ENCODE measurements around the gene TMCO4.

DNA sequence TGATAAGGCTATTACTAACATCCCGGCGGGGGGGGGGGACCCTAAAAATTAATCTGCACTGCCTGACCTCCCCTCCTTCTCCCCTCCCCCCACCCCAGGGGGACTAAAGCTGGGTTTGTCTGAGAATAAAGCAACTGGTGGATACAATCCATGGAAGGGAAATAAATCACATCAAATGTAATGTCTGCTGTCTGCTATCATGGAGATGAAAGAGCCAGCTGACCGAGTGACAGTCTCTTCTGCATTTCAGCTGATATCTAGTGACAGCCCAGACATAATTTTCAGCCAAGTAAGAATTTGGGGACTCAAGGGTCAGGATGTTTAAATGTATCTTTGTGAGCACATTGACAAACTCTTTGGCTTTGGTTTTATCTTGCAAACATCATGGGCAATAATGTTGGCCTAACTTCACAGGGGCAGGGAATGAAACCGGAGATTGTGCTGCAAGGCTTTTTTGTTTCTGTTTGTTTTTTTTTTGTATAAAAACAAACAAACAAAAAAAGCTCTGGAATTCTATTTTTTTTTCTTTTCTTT is 90.4 kb downstream of the TMCO4 start:
- no peak for TF ChIP-seq HCFC1 (IDR thresholded peaks at IDR 0.05; ENCODE audit: low read length)
- no peak for TF ChIP-seq EP300 (IDR thresholded peaks at IDR 0.05; ENCODE audit: borderline replicate concordance in 1 of 2, control insufficient read depth in 1 of 2, low read depth in 2 of 2, low read length in 2 of 2)
- TF ChIP-seq SIX5 (IDR thresholded peaks at IDR 0.05; ENCODE audit: low read depth, low read length, severe bottlenecking): no peak
- TF ChIP-seq, protein P1, sequence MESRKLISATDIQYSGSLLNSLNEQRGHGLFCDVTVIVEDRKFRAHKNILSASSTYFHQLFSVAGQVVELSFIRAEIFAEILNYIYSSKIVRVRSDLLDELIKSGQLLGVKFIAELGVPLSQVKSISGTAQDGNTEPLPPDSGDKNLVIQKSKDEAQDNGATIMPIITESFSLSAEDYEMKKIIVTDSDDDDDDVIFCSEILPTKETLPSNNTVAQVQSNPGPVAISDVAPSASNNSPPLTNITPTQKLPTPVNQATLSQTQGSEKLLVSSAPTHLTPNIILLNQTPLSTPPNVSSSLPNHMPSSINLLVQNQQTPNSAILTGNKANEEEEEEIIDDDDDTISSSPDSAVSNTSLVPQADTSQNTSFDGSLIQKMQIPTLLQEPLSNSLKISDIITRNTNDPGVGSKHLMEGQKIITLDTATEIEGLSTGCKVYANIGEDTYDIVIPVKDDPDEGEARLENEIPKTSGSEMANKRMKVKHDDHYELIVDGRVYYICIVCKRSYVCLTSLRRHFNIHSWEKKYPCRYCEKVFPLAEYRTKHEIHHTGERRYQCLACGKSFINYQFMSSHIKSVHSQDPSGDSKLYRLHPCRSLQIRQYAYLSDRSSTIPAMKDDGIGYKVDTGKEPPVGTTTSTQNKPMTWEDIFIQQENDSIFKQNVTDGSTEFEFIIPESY (IDR thresholded peaks at IDR 0.05): no peak
- TF ChIP-seq, protein P2, sequence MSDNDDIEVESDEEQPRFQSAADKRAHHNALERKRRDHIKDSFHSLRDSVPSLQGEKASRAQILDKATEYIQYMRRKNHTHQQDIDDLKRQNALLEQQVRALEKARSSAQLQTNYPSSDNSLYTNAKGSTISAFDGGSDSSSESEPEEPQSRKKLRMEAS (IDR thresholded peaks at IDR 0.05; ENCODE audit: low read depth, low read length): no peak
- TF ChIP-seq, protein P3, sequence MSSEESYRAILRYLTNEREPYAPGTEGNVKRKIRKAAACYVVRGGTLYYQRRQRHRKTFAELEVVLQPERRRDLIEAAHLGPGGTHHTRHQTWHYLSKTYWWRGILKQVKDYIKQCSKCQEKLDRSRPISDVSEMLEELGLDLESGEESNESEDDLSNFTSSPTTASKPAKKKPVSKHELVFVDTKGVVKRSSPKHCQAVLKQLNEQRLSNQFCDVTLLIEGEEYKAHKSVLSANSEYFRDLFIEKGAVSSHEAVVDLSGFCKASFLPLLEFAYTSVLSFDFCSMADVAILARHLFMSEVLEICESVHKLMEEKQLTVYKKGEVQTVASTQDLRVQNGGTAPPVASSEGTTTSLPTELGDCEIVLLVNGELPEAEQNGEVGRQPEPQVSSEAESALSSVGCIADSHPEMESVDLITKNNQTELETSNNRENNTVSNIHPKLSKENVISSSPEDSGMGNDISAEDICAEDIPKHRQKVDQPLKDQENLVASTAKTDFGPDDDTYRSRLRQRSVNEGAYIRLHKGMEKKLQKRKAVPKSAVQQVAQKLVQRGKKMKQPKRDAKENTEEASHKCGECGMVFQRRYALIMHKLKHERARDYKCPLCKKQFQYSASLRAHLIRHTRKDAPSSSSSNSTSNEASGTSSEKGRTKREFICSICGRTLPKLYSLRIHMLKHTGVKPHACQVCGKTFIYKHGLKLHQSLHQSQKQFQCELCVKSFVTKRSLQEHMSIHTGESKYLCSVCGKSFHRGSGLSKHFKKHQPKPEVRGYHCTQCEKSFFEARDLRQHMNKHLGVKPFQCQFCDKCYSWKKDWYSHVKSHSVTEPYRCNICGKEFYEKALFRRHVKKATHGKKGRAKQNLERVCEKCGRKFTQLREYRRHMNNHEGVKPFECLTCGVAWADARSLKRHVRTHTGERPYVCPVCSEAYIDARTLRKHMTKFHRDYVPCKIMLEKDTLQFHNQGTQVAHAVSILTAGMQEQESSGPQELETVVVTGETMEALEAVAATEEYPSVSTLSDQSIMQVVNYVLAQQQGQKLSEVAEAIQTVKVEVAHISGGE (CRISPR knock-in tag; IDR thresholded peaks at IDR 0.05): no peak
- TF ChIP-seq MEF2A (IDR thresholded peaks at IDR 0.05; ENCODE audit: insufficient read depth, low read depth, low read length): no peak
- no peak for TF ChIP-seq KDM1A (IDR thresholded peaks at IDR 0.05; ENCODE audit: borderline replicate concordance)
- TF ChIP-seq EZH2 (IDR thresholded peaks at IDR 0.05; ENCODE audit: borderline replicate concordance, control insufficient read depth, low read depth, low read length): no peak
- TF ChIP-seq, protein P4, sequence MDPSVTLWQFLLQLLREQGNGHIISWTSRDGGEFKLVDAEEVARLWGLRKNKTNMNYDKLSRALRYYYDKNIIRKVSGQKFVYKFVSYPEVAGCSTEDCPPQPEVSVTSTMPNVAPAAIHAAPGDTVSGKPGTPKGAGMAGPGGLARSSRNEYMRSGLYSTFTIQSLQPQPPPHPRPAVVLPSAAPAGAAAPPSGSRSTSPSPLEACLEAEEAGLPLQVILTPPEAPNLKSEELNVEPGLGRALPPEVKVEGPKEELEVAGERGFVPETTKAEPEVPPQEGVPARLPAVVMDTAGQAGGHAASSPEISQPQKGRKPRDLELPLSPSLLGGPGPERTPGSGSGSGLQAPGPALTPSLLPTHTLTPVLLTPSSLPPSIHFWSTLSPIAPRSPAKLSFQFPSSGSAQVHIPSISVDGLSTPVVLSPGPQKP (IDR thresholded peaks at IDR 0.05; ENCODE audit: low read depth, low read length): no peak
